A673 (cell line): ENCODE measurements around the gene KYAT1.

Source experiments
- EZH2 ChIP-seq: fragments of 200-600 bp; sonication (generic); IDR thresholded peaks from 2 replicates; pipeline ENCODE4 v1.6.1; 2017; ENCODE audit warnings: borderline replicate concordance, low read depth, mild to moderate bottlenecking, mixed read lengths, antibody characterized with exemption, low read length; ENCODE audit not compliant: poor library complexity, severe bottlenecking
- TF ChIP-seq, protein P1 (sequence below): fragments of 300-800, 200-600 bp; sonication (generic); conservative IDR thresholded peaks from 2 replicates; pipeline ENCODE4 v1.5.1; 2017; ENCODE audit warnings: low read depth, mild to moderate bottlenecking, antibody characterized with exemption, low read length, moderate library complexity, mixed read lengths

GRCh38 chr9:128903079-128903461 lies 21.3 kb upstream of the KYAT1 start:
- TF ChIP-seq, protein P1, sequence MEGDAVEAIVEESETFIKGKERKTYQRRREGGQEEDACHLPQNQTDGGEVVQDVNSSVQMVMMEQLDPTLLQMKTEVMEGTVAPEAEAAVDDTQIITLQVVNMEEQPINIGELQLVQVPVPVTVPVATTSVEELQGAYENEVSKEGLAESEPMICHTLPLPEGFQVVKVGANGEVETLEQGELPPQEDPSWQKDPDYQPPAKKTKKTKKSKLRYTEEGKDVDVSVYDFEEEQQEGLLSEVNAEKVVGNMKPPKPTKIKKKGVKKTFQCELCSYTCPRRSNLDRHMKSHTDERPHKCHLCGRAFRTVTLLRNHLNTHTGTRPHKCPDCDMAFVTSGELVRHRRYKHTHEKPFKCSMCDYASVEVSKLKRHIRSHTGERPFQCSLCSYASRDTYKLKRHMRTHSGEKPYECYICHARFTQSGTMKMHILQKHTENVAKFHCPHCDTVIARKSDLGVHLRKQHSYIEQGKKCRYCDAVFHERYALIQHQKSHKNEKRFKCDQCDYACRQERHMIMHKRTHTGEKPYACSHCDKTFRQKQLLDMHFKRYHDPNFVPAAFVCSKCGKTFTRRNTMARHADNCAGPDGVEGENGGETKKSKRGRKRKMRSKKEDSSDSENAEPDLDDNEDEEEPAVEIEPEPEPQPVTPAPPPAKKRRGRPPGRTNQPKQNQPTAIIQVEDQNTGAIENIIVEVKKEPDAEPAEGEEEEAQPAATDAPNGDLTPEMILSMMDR = no peak
- no peak for TF ChIP-seq EZH2
